Esophagus squamous epithelium (tissue), 4 donors: ENCODE results near the gene RARS2.

Experiments used
- CTCF ChIP-seq, 6 experiments: fragments of 450-650 bp in 4 of 6; fragments of 200-600 bp in 2 of 6; sonication (generic) in 2 of 6; IDR thresholded peaks; one replicate each; pipeline ENCODE4 v1.5.1; 2016 to 2019; ENCODE audit warnings: antibody characterized with exemption in 6 of 6, mild to moderate bottlenecking in 4 of 6, moderate library complexity in 4 of 6
- POLR2A ChIP-seq, 4 donors: fragments of 450-650 bp; IDR thresholded peaks; one replicate each; pipeline ENCODE4 v1.6.1; 2017; ENCODE audit warnings: antibody characterized with exemption in 4 of 4, mild to moderate bottlenecking in 4 of 4, moderate library complexity in 3 of 4

- TF ChIP-seq CTCF (IDR thresholded peaks at IDR 0.05) (no peak), POLR2A (IDR thresholded peaks at IDR 0.05) (no peak)
These were observed 49.2 kb downstream of the RARS2 start for GRCh38 chr6:87540539-87540938.
